NK-92 treated with Interleukin-12 subunit alpha and Interleukin-12 subunit beta, amount 100 ng/mL, for 24 hours (cell line): ENCODE measurements around the gene COP1.

Experiments
- DNase-seq: peaks from one replicate; lab custom pipeline; 2025; lab: John Stamatoyannopoulos, UW

The COP1 gene

DNA sequence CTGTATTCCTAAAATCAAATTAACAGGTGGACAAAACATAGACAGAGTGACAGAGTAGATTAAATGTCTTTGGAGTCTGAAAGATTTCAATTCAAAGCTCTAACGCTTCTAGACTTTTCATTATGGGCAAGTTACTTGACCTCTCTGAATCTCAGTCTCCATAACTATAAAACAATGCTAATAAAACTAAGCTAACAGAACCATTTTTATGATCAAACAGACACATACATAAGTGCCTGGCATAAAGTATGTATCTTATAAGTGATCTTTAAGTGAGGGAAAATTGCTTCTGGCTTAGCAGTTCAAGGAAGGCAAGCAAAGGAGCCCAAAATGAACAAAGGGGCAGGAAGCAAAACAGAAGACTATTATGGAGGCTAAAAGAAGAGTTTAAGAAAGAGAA lies 246.9 kb downstream of the COP1 start:
- DNase-seq, result no peak

GRCh38 chr1:175951627-175952026 lies 255.5 kb downstream of the COP1 start:
- DNase-seq, result no peak

- DNase-seq, result no peak
Measured at GRCh38 chr1:175947771-175948170, 259.3 kb downstream of the COP1 start.

GRCh38 chr1:175944591-175944990 lies 262.5 kb downstream of the COP1 start:
- no peak for DNase-seq

DNA sequence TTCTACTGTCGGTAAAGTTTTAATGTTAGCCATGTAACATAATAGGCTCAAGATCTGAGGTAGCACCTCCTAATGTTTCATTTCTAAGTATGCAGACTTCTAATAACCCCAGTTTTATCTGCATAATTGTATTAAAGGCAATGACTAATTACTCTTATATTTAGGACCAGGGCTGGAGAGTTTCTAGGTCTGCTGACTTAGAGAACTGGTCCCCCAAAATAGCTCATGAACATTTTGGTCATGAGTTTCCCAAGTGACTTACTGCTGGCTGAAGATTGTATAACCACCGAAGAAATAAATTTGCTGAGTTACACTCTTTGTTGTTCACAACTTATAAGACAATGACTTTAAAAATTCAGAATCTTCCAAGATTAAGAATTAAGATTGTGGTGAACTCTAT lies 265.9 kb downstream of the COP1 start:
- no peak for DNase-seq

DNA sequence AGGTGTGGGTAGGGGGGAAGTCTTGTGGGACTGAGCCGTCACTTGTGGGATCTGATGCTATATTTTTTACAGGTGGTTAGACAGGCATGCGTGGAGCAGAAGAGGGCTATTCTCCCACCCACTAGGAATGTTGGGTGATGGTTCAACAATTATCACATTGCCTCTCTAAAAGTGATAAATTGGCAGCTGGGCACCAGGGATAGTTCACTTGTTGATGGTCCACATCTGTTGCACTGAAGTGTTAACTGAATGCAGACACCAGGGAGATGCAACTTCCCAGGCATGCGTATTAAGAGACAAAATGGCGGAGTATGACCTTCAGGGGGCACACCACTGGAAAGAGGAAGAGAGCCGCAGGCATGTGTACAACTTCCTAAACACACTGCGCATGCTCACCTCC lies 270.4 kb downstream of the COP1 start:
- no peak for DNase-seq

DNA sequence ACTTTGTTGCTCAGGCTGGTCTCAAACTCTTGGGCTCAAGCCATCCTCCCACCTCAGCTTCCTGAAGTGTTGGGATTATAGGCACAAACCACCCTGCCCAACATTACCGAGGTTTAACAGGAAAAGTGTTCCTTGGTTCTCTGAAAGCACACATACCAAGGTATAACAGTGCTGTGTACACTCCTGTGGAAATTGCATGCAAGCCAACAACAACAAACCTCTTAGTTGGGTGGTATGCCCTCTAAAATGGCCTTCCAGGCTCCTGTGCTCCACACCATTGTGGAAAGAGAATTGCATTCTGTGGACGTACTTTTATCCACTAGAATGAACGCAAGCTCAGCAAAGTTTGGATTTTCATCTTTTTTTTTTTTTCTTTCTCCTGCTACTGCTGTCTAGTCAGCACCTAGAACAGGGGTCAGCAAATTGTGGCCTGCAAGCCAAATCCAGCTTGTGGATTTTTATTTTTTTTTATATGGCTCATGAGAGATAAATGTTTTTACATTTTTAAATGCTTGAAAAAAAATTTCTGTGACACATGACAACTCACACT lies 271.4 kb downstream of the COP1 start:
- no peak for DNase-seq

GRCh38 chr1:175935166-175935565 lies 271.9 kb downstream of the COP1 start:
- no peak for DNase-seq

DNA sequence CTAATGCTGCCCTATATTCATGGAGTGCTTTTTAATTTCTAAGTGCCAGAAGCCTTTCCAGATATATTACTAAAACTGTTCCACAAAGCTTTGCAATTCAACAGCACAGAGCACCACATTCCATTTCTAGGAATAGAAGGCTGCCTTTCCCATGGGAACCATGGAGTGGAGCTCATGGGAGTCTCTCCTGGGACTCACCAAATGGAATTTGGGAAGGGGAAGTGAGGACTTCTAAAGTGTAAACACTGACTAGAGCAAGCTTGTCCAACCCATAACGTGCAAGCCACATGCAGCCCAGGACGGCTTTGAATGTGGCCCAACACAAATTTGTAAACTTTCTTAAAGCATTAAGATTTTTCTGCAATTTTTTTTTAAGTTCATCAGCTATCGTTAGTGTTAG lies 273.3 kb downstream of the COP1 start:
- DNase-seq, result no peak

DNA sequence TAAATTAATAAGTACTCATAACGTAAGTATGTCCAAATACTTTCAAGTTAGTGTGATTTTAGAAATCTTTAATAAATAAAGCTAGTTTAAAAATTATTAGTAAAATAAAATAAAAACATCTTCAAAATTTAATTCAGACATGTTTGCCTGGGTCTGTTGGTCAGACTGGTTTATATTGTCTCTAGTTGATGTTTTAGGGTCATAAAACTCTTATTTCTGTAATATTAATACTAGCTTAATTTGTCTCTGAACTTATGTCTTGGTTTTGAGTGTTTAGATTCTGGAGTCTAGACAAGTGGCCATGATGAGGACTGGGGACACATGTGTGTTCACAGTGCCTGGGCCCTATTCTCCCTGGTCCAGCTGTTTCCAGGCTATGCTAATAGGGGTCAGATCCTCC lies 279.1 kb downstream of the COP1 start:
- no peak for DNase-seq

DNA sequence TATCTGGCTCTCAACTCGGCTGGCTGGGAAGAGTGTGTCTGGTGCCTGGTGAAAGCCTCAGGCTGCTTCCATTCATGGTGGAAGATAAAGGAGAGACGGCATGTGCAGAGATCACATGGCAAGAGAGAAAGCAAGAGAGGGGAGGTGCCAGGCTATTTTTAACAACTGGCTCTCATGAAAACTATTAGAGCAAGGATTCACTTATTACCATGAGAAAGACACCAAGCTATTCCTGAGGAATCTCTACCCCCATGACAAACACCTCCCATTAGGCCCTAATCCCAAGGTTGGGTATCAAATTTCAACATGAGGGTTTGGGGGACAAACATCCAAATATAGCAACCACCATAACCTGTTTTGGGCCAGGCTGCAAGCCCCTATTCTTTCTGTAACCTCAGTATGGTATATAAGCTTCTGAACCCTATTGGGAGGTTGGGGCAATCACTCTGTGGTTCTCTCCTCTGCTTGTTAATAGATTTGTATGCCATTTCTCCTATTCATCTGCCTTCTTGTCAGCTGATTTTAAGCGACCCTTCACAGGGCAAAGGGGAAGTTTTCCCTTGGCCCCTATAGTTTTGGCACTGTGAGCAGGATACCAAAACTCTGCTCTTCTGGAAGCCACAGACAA lies 284.7 kb downstream of the COP1 start:
- no peak for DNase-seq

DNA sequence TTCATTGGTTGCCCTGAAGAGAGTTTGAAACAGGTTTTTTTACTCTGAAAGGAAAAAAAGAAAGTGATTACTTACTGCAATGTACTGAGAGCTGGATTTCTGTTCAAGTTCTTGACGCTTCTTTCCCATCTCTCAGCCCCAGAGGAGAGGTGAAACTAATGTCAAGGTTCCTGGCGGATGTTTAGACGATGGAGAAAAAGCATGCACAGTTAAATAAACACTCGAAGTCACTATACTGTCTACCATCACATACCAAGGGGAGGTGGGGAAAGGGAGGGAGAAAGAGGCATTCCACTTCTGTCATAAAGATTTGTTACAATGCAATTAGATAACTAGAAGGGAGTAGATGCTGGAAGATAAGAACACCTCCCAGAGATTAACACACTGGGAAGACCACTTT lies 286.7 kb downstream of the COP1 start:
- DNase-seq, result no peak

DNA sequence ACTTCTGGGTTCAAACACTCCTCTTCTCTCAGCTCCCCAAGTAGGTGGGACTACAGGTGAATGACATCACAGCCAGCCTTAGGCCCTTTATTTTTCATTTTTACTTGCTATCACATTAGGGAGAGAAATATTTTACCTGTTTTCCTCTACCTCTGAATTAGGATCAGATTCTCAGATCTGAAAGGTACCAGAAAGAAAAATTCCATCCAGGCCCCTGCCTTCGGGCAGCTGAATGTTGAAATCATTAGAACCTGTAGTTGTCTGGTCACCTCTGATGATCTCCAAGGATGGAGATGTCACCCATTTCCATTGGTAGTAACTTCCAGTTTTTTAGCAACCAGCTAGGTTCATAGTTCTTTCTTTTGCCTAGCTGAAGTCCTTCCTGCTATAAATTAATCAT lies 288.1 kb downstream of the COP1 start:
- no peak for DNase-seq

DNA sequence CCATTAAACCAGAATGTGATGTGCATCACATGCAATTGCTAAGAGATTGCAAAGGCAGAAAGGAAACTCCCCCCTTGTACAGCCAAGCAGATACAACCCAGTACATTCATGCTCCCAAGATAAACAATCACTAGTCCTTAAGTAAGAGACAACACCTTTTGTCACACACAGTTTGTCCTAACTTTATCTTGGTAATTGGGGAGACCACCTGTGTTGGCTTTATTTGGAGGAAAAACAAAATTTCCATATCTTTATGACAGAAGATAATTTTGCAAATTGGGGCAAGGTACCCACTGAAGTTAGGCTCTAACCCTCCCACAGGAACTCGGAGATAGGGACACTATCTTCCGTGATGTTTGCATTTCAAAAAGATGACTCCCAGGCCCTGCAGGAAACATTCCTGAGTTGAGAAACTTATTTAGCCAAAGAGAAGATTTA lies 288.7 kb downstream of the COP1 start:
- DNase-seq, result no peak

DNA sequence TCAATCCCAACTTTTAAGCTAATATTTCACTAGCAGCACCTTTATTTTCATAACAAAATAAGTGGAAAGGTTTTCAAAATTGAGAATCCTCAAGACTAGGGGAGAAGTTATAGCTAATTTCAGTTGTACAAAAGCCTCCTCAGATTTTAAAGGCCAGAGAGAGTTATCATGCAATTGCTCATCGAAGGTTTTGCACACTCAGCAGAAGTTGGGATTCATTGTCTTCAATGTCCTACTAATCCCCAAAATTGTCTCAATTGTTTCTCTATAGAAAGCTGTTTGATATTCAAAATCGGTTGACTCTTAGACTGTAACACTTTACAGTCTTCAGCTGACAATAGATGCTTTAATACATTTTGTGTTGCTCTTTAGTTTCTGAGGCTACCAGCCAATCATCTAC lies 293.0 kb downstream of the COP1 start:
- no peak for DNase-seq

DNA sequence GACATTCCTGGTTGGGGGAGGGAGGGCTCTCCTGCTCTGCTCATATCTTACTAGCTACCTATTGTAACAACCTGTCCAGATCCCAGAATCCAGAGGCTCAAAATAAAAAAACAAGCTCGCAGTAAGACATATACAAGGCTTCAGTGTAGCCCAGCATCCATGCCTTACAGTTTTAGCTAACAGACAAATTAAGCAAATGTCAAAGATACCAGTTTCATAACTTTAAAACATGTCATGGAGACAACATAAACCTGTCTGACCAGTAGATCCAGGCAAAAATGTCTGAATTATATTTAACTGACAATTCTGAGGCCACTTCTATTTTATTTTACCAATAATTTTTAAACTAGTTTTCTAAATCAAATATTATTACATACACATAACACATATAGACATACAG lies 295.9 kb downstream of the COP1 start:
- DNase-seq, result no peak

GRCh38 chr1:175906370-175906769 lies 300.7 kb downstream of the COP1 start:
- DNase-seq, result no peak

DNA sequence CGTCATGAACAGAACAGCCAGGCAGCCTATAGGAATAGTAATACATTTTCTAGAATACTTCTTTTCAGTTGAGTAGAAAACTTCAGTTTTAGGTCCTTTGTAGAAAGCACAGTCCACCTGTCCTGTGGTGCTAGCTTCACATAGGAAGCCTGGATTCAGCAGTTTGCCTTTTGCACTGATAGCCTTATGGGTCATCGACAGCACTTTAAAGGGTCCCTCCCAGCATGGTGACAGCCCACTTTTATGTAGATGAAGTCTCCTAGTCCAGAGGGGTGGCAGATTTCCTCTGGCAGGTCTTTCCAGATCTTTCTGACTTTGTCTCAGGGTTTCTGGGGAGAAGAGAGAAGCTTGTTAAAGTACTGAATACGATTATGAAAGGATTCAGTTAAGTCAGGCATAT lies 302.3 kb downstream of the COP1 start:
- DNase-seq, result no peak

DNA sequence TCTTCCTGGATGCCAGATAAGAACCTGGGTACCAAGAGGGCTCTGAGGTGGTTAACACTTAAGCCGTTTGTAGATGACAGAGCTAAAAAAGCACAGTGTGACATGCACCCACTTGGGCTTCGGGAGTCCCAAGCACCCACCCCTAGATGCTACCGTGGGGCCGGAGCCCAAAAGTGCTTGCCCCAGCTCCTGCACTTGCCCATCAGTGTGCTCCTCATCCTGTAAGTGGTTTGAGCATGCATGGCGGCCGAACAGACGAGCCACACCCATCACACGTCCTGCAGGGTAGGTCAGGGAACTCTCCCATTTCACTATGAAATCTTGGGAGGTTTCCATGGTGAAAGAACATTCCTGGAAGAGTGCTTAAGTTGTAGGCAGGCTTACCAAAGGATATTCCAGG lies 304.8 kb downstream of the COP1 start:
- no peak for DNase-seq

GRCh38 chr1:175901076-175901836 lies 305.8 kb downstream of the COP1 start:
- no peak for DNase-seq

DNA sequence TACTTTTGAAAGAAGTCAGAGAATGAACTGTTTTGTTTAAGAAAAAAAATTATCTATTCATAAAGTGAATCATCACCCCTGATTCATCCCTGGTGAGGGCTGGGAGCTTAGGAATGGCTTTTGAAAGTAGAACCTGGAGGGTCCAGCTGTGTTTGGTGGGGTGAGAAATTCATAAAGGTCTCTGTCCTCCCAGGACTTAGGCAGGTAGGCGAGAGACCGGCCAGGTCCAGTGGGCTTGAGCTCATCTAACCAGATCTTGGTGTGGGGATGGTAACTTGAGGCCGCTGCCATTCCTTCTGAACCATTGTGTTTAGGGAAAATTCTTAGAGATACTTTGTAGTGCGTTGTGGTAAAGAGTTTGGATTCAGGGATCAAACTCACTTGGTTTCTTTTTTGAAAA lies 306.9 kb downstream of the COP1 start:
- no peak for DNase-seq

DNA sequence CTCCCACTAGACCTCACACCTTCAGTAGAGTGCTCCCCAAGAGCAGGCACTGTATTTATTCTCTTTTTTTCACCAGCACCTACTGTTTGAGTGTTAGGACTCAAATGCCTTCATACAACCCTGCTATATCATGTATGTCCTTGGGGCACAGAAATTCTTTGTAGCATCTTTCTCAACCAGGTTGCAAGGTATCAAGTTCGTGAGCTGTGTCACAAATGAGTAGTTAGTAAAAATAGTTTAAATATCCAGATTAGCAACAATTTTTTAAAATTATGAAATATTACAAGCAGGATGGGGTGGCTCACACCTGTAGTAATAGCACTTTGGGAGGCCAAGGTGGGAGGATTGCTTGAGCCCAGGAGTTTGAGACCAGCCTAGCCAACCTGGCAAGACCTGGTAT lies 311.1 kb downstream of the COP1 start:
- DNase-seq, result no peak
